Measurements from ENCODE around the gene NCOR1. TPM values are rescaled to one million over a fixed set of nuclear protein-coding genes. Genes with fewer than 3 reads are reported as not detected.

The NCOR1 gene
- polyA plus RNA-seq, 2 of the 4 experiments (the other 2 are of a cell fraction) = 65.5 to 190 TPM

GRCh38 chr17:16036261-16036660 is 179.1 kb downstream of the NCOR1 start:
- H3K27ac ChIP-seq = no peak overlapping the region
- no peak overlapping the region for H3K4me2 ChIP-seq
- DNase-seq (ENCODE audit: low read depth in 1 of 2, low spot score in 1 of 2) (no peak), FAIRE-seq (no peak), ATAC-seq (no peak)
- H3K4me1 ChIP-seq = peaks cover 5% of the 10 kb centered on the region; the same call in 1 of the 3 replicates
- ChIA-PET CTCF (no interaction called here), POLR2A (no interaction called here)
- no peaks in the 10 kb centered on the region for H3K9me3 ChIP-seq
- TF ChIP-seq CBX8 (IDR thresholded peaks at IDR 0.05) (no peak), HOXB5 (CRISPR knock-in tag; IDR thresholded peaks at IDR 0.05) (no peak), RFX5 (IDR thresholded peaks at IDR 0.05) (no peak), ELK1 (IDR thresholded peaks at IDR 0.05; ENCODE audit: low read depth, low read length) (no peak), RARB (CRISPR knock-in tag; IDR thresholded peaks at IDR 0.05) (no peak), HOXB13 (CRISPR knock-in tag; IDR thresholded peaks at IDR 0.05; ENCODE audit: low read depth) (no peak), BHLHE40 (IDR thresholded peaks at IDR 0.05; ENCODE audit: low read depth, low read length) (no peak), MAFK (IDR thresholded peaks at IDR 0.05; ENCODE audit: partially characterized antibody) (no peak), E2F6 (IDR thresholded peaks at IDR 0.05; ENCODE audit: borderline replicate concordance, low read depth) (no peak), HDAC2 (IDR thresholded peaks at IDR 0.05) (no peak)
- 72% methylated on average over 2 of the region's 2 CpGs for WGBS (ENCODE audit: missing lambda C conversion rate)
- no peak overlapping the region for H3K4me3 ChIP-seq

- POLR2A ChIA-PET = interaction anchor here (1.1 kb wide), 1 partner anchor 34 kb away, joined by 3 read pairs; the partner anchor contains the start of genes TTC19 and ZSWIM7
- Histone ChIP-seq H3K27ac (no peak overlapping the region), H3K4me1 (peaks cover 15% of the 10 kb centered on the region), H3K9me3 (no peaks in the 10 kb centered on the region), H3K4me3 (no peak overlapping the region), H3K4me2 (no peak overlapping the region)
- ATAC-seq = no peak
- 94% methylated on average over 7 of the region's 7 CpGs for WGBS (ENCODE audit: missing lambda C conversion rate)
- no peak for FAIRE-seq
- DNase-seq (ENCODE audit: low read depth in 1 of 2, low spot score in 1 of 2) = no peak
- CTCF ChIA-PET = interaction anchor here (0.6 to 1.8 kb wide), 5 partner anchors 10 to 394 kb away, joined by 3 to 4 read pairs (median 3); no protein-coding TSS in a partner anchor
- peak in 1 of 2 experiments; percentile 37; a peak in 2 of 4 replicates for TF ChIP-seq CEBPB (IDR thresholded peaks at IDR 0.05)
- no peak for TF ChIP-seq HMGXB4 (CRISPR knock-in tag; IDR thresholded peaks at IDR 0.05; ENCODE audit: borderline replicate concordance)
- TF ChIP-seq HDAC2 (IDR thresholded peaks at IDR 0.05) = no peak
These were observed 181.5 kb downstream of the NCOR1 start for GRCh38 chr17:16033729-16034349.

GRCh38 chr17:16027708-16028584 is 187.4 kb downstream of the NCOR1 start:
- CTCF ChIA-PET = interaction anchor here (0.6 to 5.6 kb wide), 5 partner anchors 9 to 517 kb away, joined by 3 to 35 read pairs (median 3); no protein-coding TSS in a partner anchor
- DNase-seq (ENCODE audit: low read depth in 1 of 2, low spot score in 1 of 2) (peak; percentile 92 to 95), FAIRE-seq (peak; percentile 98), ATAC-seq (peak; percentile 95 to 96)
- Histone ChIP-seq H3K27ac (peak overlapping the region; percentile 85 to 86), H3K4me1 (peaks cover 31% of the 10 kb centered on the region), H3K4me3 (peak overlapping the region; percentile 15; the same call in 2 of the 3 replicates), H3K9me3 (no peaks in the 10 kb centered on the region), H3K4me2 (peak overlapping the region; percentile 70)
- POLR2A ChIA-PET = interaction anchor here (1.0 to 1.6 kb wide), 2 partner anchors 29 to 189 kb away, joined by 3 to 5 read pairs; partner anchors contain the start of genes TTC19 and ZSWIM7
- WGBS (ENCODE audit: missing lambda C conversion rate) = 38% methylated on average over 5 of the region's 5 CpGs
- no peak for TF ChIP-seq EHMT2 (IDR thresholded peaks at IDR 0.05; ENCODE audit: low read depth)
- TF ChIP-seq SMC3 (IDR thresholded peaks at IDR 0.05) = no peak
- no peak for TF ChIP-seq KDM1A (IDR thresholded peaks at IDR 0.05; ENCODE audit: low read depth)
- TF ChIP-seq NPAS2 (CRISPR knock-in tag; IDR thresholded peaks at IDR 0.05; ENCODE audit: borderline replicate concordance) = no peak
- no peak for TF ChIP-seq TP53 (CRISPR knock-in tag; IDR thresholded peaks at IDR 0.05)
- TF ChIP-seq RAD21 (conservative IDR thresholded peaks at IDR 0.05 in 1 of 2, IDR thresholded peaks at IDR 0.05 in 1 of 2) = peak in 1 of 2 experiments; percentile 20; a peak in 1 of 5 replicates
- TF ChIP-seq ATOH8 (CRISPR knock-in tag; IDR thresholded peaks at IDR 0.05; ENCODE audit: low read depth) = no peak
- TF ChIP-seq HOXB5 (CRISPR knock-in tag; IDR thresholded peaks at IDR 0.05) = no peak
- no peak for TF ChIP-seq CHD4 (IDR thresholded peaks at IDR 0.05; ENCODE audit: borderline replicate concordance)
- TF ChIP-seq USF2 (IDR thresholded peaks at IDR 0.05) = peak; percentile 80
